NT2/D1 (cell line): ENCODE results near the gene MRPS14.
"Not testable (repeated sequence)": the region's sequence is repeated elsewhere in the genome, so short reads cannot be mapped to it uniquely, and the experiment has no call there.

Experiments used
- DNase-seq: peaks from one replicate; pipeline ENCODE4 v3.0.0-alpha.2; 2011; ENCODE audit warnings: low read depth, low spot score
- H3K27me3 ChIP-seq: 2 replicates; pipeline ENCODE4 v1.6.0; 2011; ENCODE audit warnings: mild to moderate bottlenecking; ENCODE audit not compliant: insufficient read length, insufficient read depth
- H3K36me3 ChIP-seq: 2 replicates; pipeline ENCODE4 v1.6.1; 2011; ENCODE audit warnings: mild to moderate bottlenecking, low read length, mixed read lengths; ENCODE audit not compliant: insufficient read depth, insufficient read length
- H3K4me1 ChIP-seq: 2 replicates; pipeline ENCODE4 v1.5.1; 2011; ENCODE audit not compliant: insufficient read depth, insufficient read length
- H3K4me3 ChIP-seq: 2 replicates; pipeline ENCODE4 v1.5.1; 2011; ENCODE audit warnings: low read depth; ENCODE audit not compliant: insufficient read length
- H3K9ac ChIP-seq: 2 replicates; pipeline ENCODE4 v1.6.0; 2011; ENCODE audit warnings: low read depth; ENCODE audit not compliant: insufficient read length
- H3K9me3 ChIP-seq: 2 replicates; pipeline ENCODE4 v1.5.1; 2011; ENCODE audit warnings: mild to moderate bottlenecking, low read length; ENCODE audit not compliant: insufficient read depth
- SUZ12 ChIP-seq: IDR thresholded peaks from 2 replicates; pipeline ENCODE4 v1.6.1; 2011; ENCODE audit not compliant: insufficient read length, insufficient read depth; ENCODE audit errors: extremely low read depth
- YY1 ChIP-seq: IDR thresholded peaks from 2 replicates; pipeline ENCODE4 v1.6.1; 2011; ENCODE audit not compliant: insufficient read length, insufficient read depth
- ZNF274 ChIP-seq: IDR thresholded peaks from 2 replicates; pipeline ENCODE4 v1.6.1; 2011; ENCODE audit warnings: mild to moderate bottlenecking, low read depth, low read length

The MRPS14 gene

GRCh38 chr1:175054736-175055135 lies 31.5 kb upstream of the MRPS14 start:
- Histone ChIP-seq H3K36me3 (no peaks in the 10 kb centered on the region), H3K9me3 (no peaks in the 10 kb centered on the region), H3K4me3 (no peak overlapping the region), H3K27me3 (no peaks in the 10 kb centered on the region), H3K9ac (no peak overlapping the region), H3K4me1 (no peaks in the 10 kb centered on the region)
- DNase-seq = no peak
- TF ChIP-seq ZNF274 (no peak), SUZ12 (no peak), YY1 (no peak)

GRCh38 chr1:175050992-175051391 lies 27.8 kb upstream of the MRPS14 start:
- H3K27me3 ChIP-seq = no peaks in the 10 kb centered on the region
- no peak for TF ChIP-seq YY1
- TF ChIP-seq ZNF274 = no peak
- no peaks in the 10 kb centered on the region for H3K9me3 ChIP-seq

GRCh38 chr1:175045519-175045918 lies 22.3 kb upstream of the MRPS14 start:
- no peak for DNase-seq
- no peaks in the 10 kb centered on the region for H3K27me3 ChIP-seq
- TF ChIP-seq ZNF274 (no peak), YY1 (no peak), SUZ12 (no peak)

More at GRCh38 chr1:175050992-175051391, 27.8 kb upstream of the MRPS14 start:
- no peaks in the 10 kb centered on the region for H3K4me1 ChIP-seq
- no peak for DNase-seq
- H3K36me3 ChIP-seq = no peaks in the 10 kb centered on the region
- H3K4me3 ChIP-seq = no peak overlapping the region
- no peak overlapping the region for H3K9ac ChIP-seq

GRCh38 chr1:175045097-175045496 lies 21.9 kb upstream of the MRPS14 start:
- Histone ChIP-seq H3K9ac (no peak overlapping the region), H3K27me3 (no peaks in the 10 kb centered on the region), H3K4me1 (peaks cover 6% of the 10 kb centered on the region), H3K36me3 (no peaks in the 10 kb centered on the region), H3K4me3 (no peak overlapping the region), H3K9me3 (no peaks in the 10 kb centered on the region)
- TF ChIP-seq SUZ12 (no peak), ZNF274 (no peak), YY1 (no peak)
- DNase-seq = no peak

More at GRCh38 chr1:175045519-175045918, 22.3 kb upstream of the MRPS14 start:
- peaks cover 6% of the 10 kb centered on the region for H3K4me1 ChIP-seq
- H3K9ac ChIP-seq = no peak overlapping the region
- no peak overlapping the region for H3K4me3 ChIP-seq
- H3K36me3 ChIP-seq = no peaks in the 10 kb centered on the region
- no peaks in the 10 kb centered on the region for H3K9me3 ChIP-seq

GRCh38 chr1:175044591-175044990 lies 21.4 kb upstream of the MRPS14 start:
- H3K4me1 ChIP-seq, H3K4me3 ChIP-seq, H3K36me3 ChIP-seq, DNase-seq, H3K9me3 ChIP-seq, H3K9ac ChIP-seq, H3K27me3 ChIP-seq: not testable (repeated sequence)

- no peak overlapping the region for H3K9ac ChIP-seq
- H3K9me3 ChIP-seq = no peaks in the 10 kb centered on the region
- peaks cover 6% of the 10 kb centered on the region for H3K4me1 ChIP-seq
- DNase-seq = no peak
- H3K4me3 ChIP-seq = no peak overlapping the region
- H3K27me3 ChIP-seq = no peaks in the 10 kb centered on the region
- no peak for TF ChIP-seq YY1
- no peak for TF ChIP-seq SUZ12
- no peak for TF ChIP-seq ZNF274
- H3K36me3 ChIP-seq = no peaks in the 10 kb centered on the region
Observed at GRCh38 chr1:175043824-175044223, 20.6 kb upstream of the MRPS14 start.

GRCh38 chr1:175042650-175043049 lies 19.4 kb upstream of the MRPS14 start:
- peaks cover 6% of the 10 kb centered on the region for H3K4me1 ChIP-seq
- no peaks in the 10 kb centered on the region for H3K36me3 ChIP-seq
- no peaks in the 10 kb centered on the region for H3K9me3 ChIP-seq
- H3K9ac ChIP-seq = no peak overlapping the region
- no peaks in the 10 kb centered on the region for H3K27me3 ChIP-seq
- no peak for TF ChIP-seq ZNF274
- TF ChIP-seq YY1 = no peak
- no peak for TF ChIP-seq SUZ12
- no peak for DNase-seq
- H3K4me3 ChIP-seq = no peak overlapping the region

GRCh38 chr1:175040324-175040879 lies 17.2 kb upstream of the MRPS14 start:
- DNase-seq = no peak
- no peaks in the 10 kb centered on the region for H3K9me3 ChIP-seq
- H3K36me3 ChIP-seq = no peaks in the 10 kb centered on the region
- no peaks in the 10 kb centered on the region for H3K27me3 ChIP-seq
- TF ChIP-seq SUZ12 (no peak), ZNF274 (no peak), YY1 (no peak)
- H3K4me3 ChIP-seq = no peak overlapping the region
- peaks cover 9% of the 10 kb centered on the region for H3K4me1 ChIP-seq
- no peak overlapping the region for H3K9ac ChIP-seq
